ENCODE results near the gene JARID2.

JARID2 gene

GRCh38 chr6:15425947-15426346 lies 180.1 kb downstream of the JARID2 start:
- peaks cover 14% of the 10 kb centered on the region for H3K4me1 ChIP-seq (ENCODE audit: insufficient read depth, poor library complexity, severe bottlenecking)
- H3K4me3 ChIP-seq (ENCODE audit: severe bottlenecking): no peak overlapping the region
- no peaks in the 10 kb centered on the region for H3K9me3 ChIP-seq (ENCODE audit: severe bottlenecking)
- no peaks in the 10 kb centered on the region for H3K36me3 ChIP-seq (ENCODE audit: low read depth)
- no peak for DNase-seq (ENCODE audit: low spot score)
- H3K27ac ChIP-seq (ENCODE audit: poor library complexity, severe bottlenecking): no peak overlapping the region
- no peak for TF ChIP-seq CTCF (IDR thresholded peaks at IDR 0.05; ENCODE audit: poor library complexity, severe bottlenecking)
- H3K27me3 ChIP-seq (ENCODE audit: insufficient read depth, poor library complexity, severe bottlenecking): no peaks in the 10 kb centered on the region
- ATAC-seq (ENCODE audit: low read depth): no peak

GRCh38 chr6:15426395-15426794 lies 180.5 kb downstream of the JARID2 start:
- ATAC-seq (ENCODE audit: low read depth): no peak
- Histone ChIP-seq H3K27ac (ENCODE audit: poor library complexity, severe bottlenecking) (no peak overlapping the region), H3K36me3 (ENCODE audit: low read depth) (no peaks in the 10 kb centered on the region), H3K27me3 (ENCODE audit: insufficient read depth, poor library complexity, severe bottlenecking) (no peaks in the 10 kb centered on the region), H3K9me3 (ENCODE audit: severe bottlenecking) (no peaks in the 10 kb centered on the region), H3K4me1 (ENCODE audit: insufficient read depth, poor library complexity, severe bottlenecking) (peaks cover 18% of the 10 kb centered on the region), H3K4me3 (ENCODE audit: severe bottlenecking) (no peak overlapping the region)
- DNase-seq (ENCODE audit: low spot score): no peak
- no peak for TF ChIP-seq CTCF (IDR thresholded peaks at IDR 0.05; ENCODE audit: poor library complexity, severe bottlenecking)

GRCh38 chr6:15426901-15427300 lies 181.0 kb downstream of the JARID2 start:
- H3K27me3 ChIP-seq (ENCODE audit: insufficient read depth, poor library complexity, severe bottlenecking): no peaks in the 10 kb centered on the region
- ATAC-seq (ENCODE audit: low read depth): no peak
- TF ChIP-seq CTCF (IDR thresholded peaks at IDR 0.05; ENCODE audit: poor library complexity, severe bottlenecking): no peak
- no peak overlapping the region for H3K4me3 ChIP-seq (ENCODE audit: severe bottlenecking)
- H3K4me1 ChIP-seq (ENCODE audit: insufficient read depth, poor library complexity, severe bottlenecking): peaks cover 23% of the 10 kb centered on the region
- no peaks in the 10 kb centered on the region for H3K36me3 ChIP-seq (ENCODE audit: low read depth)
- H3K9me3 ChIP-seq (ENCODE audit: severe bottlenecking): no peaks in the 10 kb centered on the region
- H3K27ac ChIP-seq (ENCODE audit: poor library complexity, severe bottlenecking): no peak overlapping the region
- no peak for DNase-seq (ENCODE audit: low spot score)

- Histone ChIP-seq H3K4me1 (ENCODE audit: insufficient read depth, poor library complexity, severe bottlenecking) (peaks cover 23% of the 10 kb centered on the region), H3K9me3 (ENCODE audit: severe bottlenecking) (no peaks in the 10 kb centered on the region), H3K4me3 (ENCODE audit: severe bottlenecking) (no peak overlapping the region), H3K27me3 (ENCODE audit: insufficient read depth, poor library complexity, severe bottlenecking) (no peaks in the 10 kb centered on the region), H3K27ac (ENCODE audit: poor library complexity, severe bottlenecking) (no peak overlapping the region), H3K36me3 (ENCODE audit: low read depth) (no peaks in the 10 kb centered on the region)
- ATAC-seq (ENCODE audit: low read depth) (no peak), DNase-seq (ENCODE audit: low spot score) (no peak)
- no peak for TF ChIP-seq CTCF (IDR thresholded peaks at IDR 0.05; ENCODE audit: poor library complexity, severe bottlenecking)
These were observed 181.6 kb downstream of the JARID2 start for GRCh38 chr6:15427331-15428070.
